Measurements from ENCODE around the gene NFATC2IP. TPM values are rescaled to one million over a fixed set of nuclear protein-coding genes. Genes with fewer than 3 reads are reported as not detected.

Gene NFATC2IP
- total and polyA plus RNA-seq, 2 of the 8 experiments (the other 6 are each of a cell fraction or from before 2014, with no cell fraction given), result 54.4 to 71.5 TPM

- no peak overlapping the region for H4K91ac ChIP-seq (replicated peaks; ENCODE audit: insufficient read length, low read length)
- no peaks in the 10 kb centered on the region; a peak in 1 of 7 replicates for H3K4me1 ChIP-seq (replicated peaks in 1 of 4; ENCODE audit: control insufficient read depth in 3 of 4, insufficient read depth in 4 of 4, low read length in 3 of 4)
- no peak overlapping the region for H3K14ac ChIP-seq (ENCODE audit: insufficient read length)
- no peaks in the 10 kb centered on the region for H3K27me3 ChIP-seq (replicated peaks in 1 of 4; ENCODE audit: control insufficient read depth in 3 of 4, extremely low read depth in 1 of 4, insufficient read depth in 3 of 4, low read length in 3 of 4)
- H3K9ac ChIP-seq (replicated peaks in 1 of 4; ENCODE audit: extremely low read depth in 1 of 4, low read depth in 3 of 4, low read length in 3 of 4), result no peak overlapping the region
- H3K36me3 ChIP-seq (ENCODE audit: control insufficient read depth in 2 of 4, insufficient read depth in 4 of 4, low read length in 3 of 4), result no peaks in the 10 kb centered on the region; a peak in 1 of 8 replicates
- H3K4me3 ChIP-seq (ENCODE audit: extremely low read depth in 1 of 4, insufficient read depth in 2 of 4, low read depth in 3 of 4, low read length in 4 of 4), result no peak overlapping the region
- no peaks in the 10 kb centered on the region for H3K9me3 ChIP-seq (ENCODE audit: insufficient read depth in 2 of 2, low read depth in 1 of 2, low read length in 1 of 2)
- POLR2A ChIA-PET (ENCODE audit: partially characterized antibody), result interaction anchor here (1.1 to 1.8 kb wide), 4 partner anchors 9 to 20 kb away, joined by 3 to 6 read pairs (median 4); no protein-coding TSS in a partner anchor
- no peak overlapping the region for H2AK5ac ChIP-seq (ENCODE audit: low read depth, low read length)
- H4K8ac ChIP-seq (ENCODE audit: extremely low read depth, insufficient read depth, low read length), result no peak overlapping the region; the same call in 1 of the 2 replicates
- H2BK20ac ChIP-seq (ENCODE audit: low read length), result no peak overlapping the region
- FAIRE-seq (no peak), DNase-seq (ENCODE audit: low read depth in 1 of 2, low spot score in 2 of 2) (no peak)
- CTCF ChIA-PET (ENCODE audit: partially characterized antibody), result interaction anchor here (0.8 kb wide), 1 partner anchor 12 kb away, joined by 3 read pairs; no protein-coding TSS in a partner anchor
- no peaks in the 10 kb centered on the region for H3K79me1 ChIP-seq (ENCODE audit: low read depth, low read length)
- no peak overlapping the region for H3K4me2 ChIP-seq (ENCODE audit: insufficient read depth in 1 of 2, low read depth in 2 of 2, low read length in 2 of 2)
- 87% methylated on average over 8 of the region's 11 CpGs; no CpG with 5 or more reads in 1 of the 2 experiments for WGBS, 2 experiments (ENCODE audit: extremely low coverage in 1 of 2, insufficient coverage in 1 of 2, insufficient read length in 1 of 2, insufficient replicate concordance in 2 of 2, low coverage in 1 of 2, low lambda C conversion rate in 2 of 2, missing lambda C conversion rate in 1 of 2)
- no peak overlapping the region for H3K56ac ChIP-seq (replicated peaks; ENCODE audit: insufficient read length, low read depth, low read length)
- H2BK120ac ChIP-seq (replicated peaks; ENCODE audit: low read depth, low read length), result no peak overlapping the region
- H3K23ac ChIP-seq (ENCODE audit: insufficient read length), result no peak overlapping the region
- no peak overlapping the region for H2BK12ac ChIP-seq (ENCODE audit: low read depth, low read length)
- H3K18ac ChIP-seq (ENCODE audit: extremely low read depth, low read length), result no peak overlapping the region
- H3K79me2 ChIP-seq (ENCODE audit: control insufficient read depth in 1 of 2, insufficient read depth in 2 of 2, low read length in 2 of 2), result no peaks in the 10 kb centered on the region
- no peak overlapping the region for H3K27ac ChIP-seq (ENCODE audit: low read depth, low read length)
- no peak overlapping the region for H2AFZ ChIP-seq (ENCODE audit: low read length)
- H4K20me1 ChIP-seq (replicated peaks in 1 of 2; ENCODE audit: control insufficient read depth in 1 of 2, insufficient read depth in 2 of 2, low read length in 2 of 2), result peaks cover 0 to 3% of the 10 kb centered on the region in 2 experiments
- no peak overlapping the region for H4K5ac ChIP-seq (ENCODE audit: insufficient read length, low read depth, low read length)
- H2BK15ac ChIP-seq (ENCODE audit: low read length), result no peak overlapping the region
- no peak overlapping the region for H3K4ac ChIP-seq (replicated peaks; ENCODE audit: insufficient read length, low read depth, low read length)
- H2BK5ac ChIP-seq (ENCODE audit: low read depth, low read length), result no peak overlapping the region
- no peaks in the 10 kb centered on the region for H3K23me2 ChIP-seq (ENCODE audit: low read depth, low read length)
- TF ChIP-seq CHD1 (IDR thresholded peaks at IDR 0.05; ENCODE audit: low read depth, low read length), result no peak
- no peak for TF ChIP-seq TEAD4 (IDR thresholded peaks at IDR 0.05; ENCODE audit: low read depth, low read length)
- no peak for TF ChIP-seq SIX5 (IDR thresholded peaks at IDR 0.05; ENCODE audit: low read depth, low read length)
These were observed 47.8 kb upstream of the NFATC2IP start for GRCh38 chr16:28902909-28903308.

All from H1 (cell line).